ENCODE data around the gene NXN.
A peak's percentile ranks its signal among the peaks of the same experiment; 100 is the strongest.
"Not testable (repeated sequence)": the region's sequence is repeated elsewhere in the genome, so short reads cannot be mapped to it uniquely, and the experiment has no call there.

The NXN gene

GRCh38 chr17:800446-801242, 178.9 kb downstream of the NXN start:
- intact Hi-C loops (cut with DNase I), result no loop called here
- peak in 1 of 42 donors; percentile 21 for DNase-seq

GRCh38 chr17:799261-799660, 180.3 kb downstream of the NXN start:
- DNase-seq, result no peak
- intact Hi-C loops (cut with DNase I), result loop anchor here (10.0 kb wide), 1 partner anchor 256 kb away; no protein-coding TSS in a partner anchor

- intact Hi-C loops (cut with DNase I), result loop anchor here (10.0 kb wide), 1 partner anchor 257 kb away; no protein-coding TSS in a partner anchor
- peak in 2 of 42 donors; percentile 17 to 33 for DNase-seq
These were observed 181.3 kb downstream of the NXN start for GRCh38 chr17:798246-798645.

GRCh38 chr17:797236-797840, 182.2 kb downstream of the NXN start:
- DNase-seq, result peak in 1 of 42 donors; percentile 24
- intact Hi-C loops (cut with DNase I), result loop anchor here (10.0 kb wide), 1 partner anchor 257 kb away; no protein-coding TSS in a partner anchor

GRCh38 chr17:796609-797008, 183.0 kb downstream of the NXN start:
- DNase-seq, result peak in 2 of 42 donors; percentile 21 to 30
- intact Hi-C loops (cut with DNase I), result loop anchor here (10.0 kb wide), 1 partner anchor 258 kb away; no protein-coding TSS in a partner anchor

GRCh38 chr17:795721-796120, 183.9 kb downstream of the NXN start:
- intact Hi-C loops (cut with DNase I), result loop anchor here (2.0 to 10.0 kb wide), 2 partner anchors 185 to 259 kb away; no protein-coding TSS in a partner anchor
- DNase-seq, result peak in 1 of 42 donors; percentile 15

- DNase-seq, result peak in 1 of 42 donors; percentile 27
- intact Hi-C loops (cut with DNase I), result loop anchor here (2.0 to 10.0 kb wide), 2 partner anchors 186 to 260 kb away; no protein-coding TSS in a partner anchor
These were observed 184.3 kb downstream of the NXN start for GRCh38 chr17:795276-795675.

- peak; percentile 77 to 94 (median 88) for DNase-seq
- intact Hi-C loops (cut with DNase I), result loop anchor here (2.0 to 10.0 kb wide), 2 partner anchors 186 to 260 kb away; no protein-coding TSS in a partner anchor
These were observed 184.7 kb downstream of the NXN start for GRCh38 chr17:794876-795275.

- intact Hi-C loops (cut with DNase I), result loop anchor here (10.0 kb wide), 1 partner anchor 263 kb away; no protein-coding TSS in a partner anchor
- no peak for DNase-seq
These were observed 187.3 kb downstream of the NXN start for GRCh38 chr17:792277-792676.

GRCh38 chr17:791829-792228, 187.7 kb downstream of the NXN start:
- DNase-seq, result no peak
- intact Hi-C loops (cut with DNase I), result loop anchor here (10.0 kb wide), 1 partner anchor 263 kb away; no protein-coding TSS in a partner anchor

GRCh38 chr17:790874-791247, 188.7 kb downstream of the NXN start:
- DNase-seq, result not testable (repeated sequence)
- intact Hi-C loops (cut with DNase I), result loop anchor here (10.0 kb wide), 1 partner anchor 264 kb away; no protein-coding TSS in a partner anchor

GRCh38 chr17:789931-790873, 189.4 kb downstream of the NXN start:
- intact Hi-C loops (cut with DNase I), result loop anchor here (10.0 kb wide), 2 partner anchors 55 to 265 kb away; partner anchors contain the start of gene TLCD3A
- DNase-seq, result peak in 6 of 42 donors; percentile 23 to 63 (median 44)

GRCh38 chr17:789160-789840, 190.3 kb downstream of the NXN start:
- intact Hi-C loops (cut with DNase I), result loop anchor here (10.0 kb wide), 1 partner anchor 54 kb away; the partner anchor contains the start of gene TLCD3A
- no peak for DNase-seq

- intact Hi-C loops (cut with DNase I), result loop anchor here (10.0 kb wide), 1 partner anchor 54 kb away; the partner anchor contains the start of gene TLCD3A
- no peak for DNase-seq
These were observed 191.0 kb downstream of the NXN start for GRCh38 chr17:788551-788950.

GRCh38 chr17:787641-788221, 191.8 kb downstream of the NXN start:
- intact Hi-C loops (cut with DNase I), result loop anchor here (10.0 kb wide), 1 partner anchor 53 kb away; the partner anchor contains the start of gene TLCD3A
- DNase-seq, result no peak

GRCh38 chr17:785901-786300, 193.7 kb downstream of the NXN start:
- DNase-seq, result not testable (repeated sequence)
- intact Hi-C loops (cut with DNase I), result loop anchor here (10.0 kb wide), 1 partner anchor 51 kb away; the partner anchor contains the start of gene TLCD3A

- DNase-seq, result no peak
- intact Hi-C loops (cut with DNase I), result loop anchor here (5.0 to 10.0 kb wide), 2 partner anchors 49 to 213 kb away; partner anchors contain the start of genes TIMM22 and TLCD3A
These were observed 195.4 kb downstream of the NXN start for GRCh38 chr17:784143-784542.
